Panc1 (cell line): ENCODE data around the gene AKIRIN2. TPM values are rescaled to one million over a fixed set of nuclear protein-coding genes. Genes with fewer than 3 reads are reported as not detected.

ENCODE experiments used
- ATAC-seq: fragments of 200-7000 bp; cut with Tn5 transposase; 2 replicates; pipeline ENCODE4 v1.9.1; 2020; ENCODE audit warnings: mild to moderate bottlenecking, moderate library complexity
- BruUV-seq: library from RNA; stranded (reverse); fragments of 400-500 nt; replicated peaks from 2 replicates; lab custom pipeline; 2021; lab: Mats Ljungman, UMichigan
- CTCF ChIA-PET: fragments of 300-600 bp; sonication (Branson Sonifier 250); formaldehyde crosslinking; loops from one replicate; lab custom pipeline; 2022; ENCODE audit warnings: antibody characterized with exemption; lab: Charles Lee
- POLR2A ChIA-PET: fragments of 300-600 bp; sonication (Branson Sonifier 250); formaldehyde crosslinking; loops from one replicate; lab custom pipeline; 2022; ENCODE audit warnings: antibody characterized with exemption; lab: Charles Lee
- DNase-seq: peaks from one replicate; pipeline ENCODE4 v3.0.0-alpha.2; 2010; ENCODE audit warnings: low read depth, low spot score
- H3K27ac ChIP-seq: 2 replicates; pipeline ENCODE4 v1.5.1; 2011; ENCODE audit warnings: mild to moderate bottlenecking, low read length, inconsistent platforms
- H3K27me3 ChIP-seq: fragments of 200-500 bp; sonication (Bioruptor generic); 2 replicates; pipeline ENCODE4 v1.6.0; 2014; ENCODE audit warnings: low read length, inconsistent platforms; ENCODE audit not compliant: control insufficient read depth, insufficient read depth
- H3K36me3 ChIP-seq: fragments of 200-500 bp; sonication (Bioruptor generic); 2 replicates; pipeline ENCODE4 v1.5.1; 2014; ENCODE audit warnings: inconsistent platforms, mild to moderate bottlenecking, low read length, moderate library complexity; ENCODE audit not compliant: control insufficient read depth, insufficient read depth
- H3K4me1 ChIP-seq: 2 replicates; pipeline ENCODE4 v1.5.1; 2011; ENCODE audit warnings: inconsistent platforms, mild to moderate bottlenecking, low read length, moderate library complexity; ENCODE audit not compliant: control insufficient read depth, insufficient read depth
- H3K4me3 ChIP-seq, 2 experiments: 2 replicates each; pipeline ENCODE4 v1.5.1; 2011 to 2012; ENCODE audit warnings: low read depth in 2 of 2, low read length in 2 of 2, mild to moderate bottlenecking in 2 of 2, inconsistent platforms in 1 of 2, moderate library complexity in 1 of 2
- H3K9me3 ChIP-seq: fragments of 200-500 bp; sonication (Bioruptor generic); 2 replicates; pipeline ENCODE4 v1.5.1; 2014; ENCODE audit warnings: low read depth, mild to moderate bottlenecking, inconsistent platforms, low read length, moderate library complexity; ENCODE audit not compliant: control insufficient read depth, insufficient read depth
- POLR2AphosphoS5 ChIP-seq: IDR thresholded peaks from 2 replicates; pipeline ENCODE4 v1.6.1; 2012; ENCODE audit warnings: mild to moderate bottlenecking, low read depth, low read length, moderate library complexity
- SIN3A ChIP-seq: IDR thresholded peaks from 2 replicates; pipeline ENCODE4 v1.6.1; 2012; ENCODE audit warnings: low read depth, mild to moderate bottlenecking, low read length, moderate library complexity, borderline replicate concordance; ENCODE audit not compliant: insufficient read depth
- TCF7L2 ChIP-seq: IDR thresholded peaks from 2 replicates; pipeline ENCODE4 v1.6.1; 2011; ENCODE audit warnings: mild to moderate bottlenecking, low read depth, low read length, inconsistent platforms
- in situ Hi-C: cut with HindIII; loops from 2 replicates; pipeline ENCODE4 v1.10.0; 2016; ENCODE audit warnings: low sequenced_read_pairs, low pct_unique_long_range_greater_than_20kb
- intact Hi-C: fragments of 100-400 bp; cut with micrococcal nuclease; formaldehyde crosslinking; loops from one replicate; pipeline ENCODE4 v1.10.0; 2022; ENCODE audit not compliant: unreplicated experiment
- total RNA-seq: library from RNA; stranded (reverse); gene quantifications from one replicate; pipeline ENCODE4 v1.2.1, GENCODE V29; 2021; ENCODE audit not compliant: unreplicated experiment
- TF ChIP-seq, protein P1 (sequence below), 2 experiments: IDR thresholded peaks; 2 replicates each; pipeline ENCODE4 v1.6.1; 2011 to 2012; ENCODE audit warnings: low read depth in 2 of 2, control low read depth in 1 of 2, low read length in 1 of 2, mild to moderate bottlenecking in 1 of 2, moderate library complexity in 1 of 2; ENCODE audit not compliant: insufficient read depth in 1 of 2
- TF ChIP-seq, protein P2 (sequence below): fragments of 450-650 bp; IDR thresholded peaks from 2 replicates; pipeline ENCODE4 v1.5.1; 2017; ENCODE audit warnings: mild to moderate bottlenecking

AKIRIN2 gene
- total RNA-seq, 1 experiment from 2014 or later, result 47.6 TPM

DNA sequence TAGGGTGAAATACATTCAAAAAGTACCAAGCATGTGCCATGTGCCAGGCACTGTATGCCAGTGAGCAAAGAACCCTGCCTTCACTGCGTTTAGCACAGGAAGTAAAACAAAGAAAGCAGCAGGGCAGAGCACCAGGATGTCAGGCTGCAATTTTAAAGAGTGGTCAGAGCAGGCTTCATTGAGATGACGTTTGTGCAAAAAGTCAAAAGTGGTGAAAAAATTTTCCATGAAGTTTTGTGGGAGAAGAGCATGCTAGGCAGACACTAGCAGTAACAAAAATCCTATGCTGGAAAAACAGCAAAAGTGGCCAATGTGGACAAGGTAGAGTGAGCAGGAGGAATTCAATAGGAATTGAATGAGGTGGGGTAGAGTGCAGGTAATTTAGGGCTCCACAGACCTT, 31.3 kb downstream of the AKIRIN2 start:
- in situ Hi-C loops (no loop called here), intact Hi-C loops (no loop called here)
- no peak for ATAC-seq
- no peak for DNase-seq
- Histone ChIP-seq H3K9me3 (no peaks in the 10 kb centered on the region), H3K27me3 (no peaks in the 10 kb centered on the region), H3K27ac (no peak overlapping the region), H3K4me3 (no peak overlapping the region), H3K4me1 (peaks cover 6% of the 10 kb centered on the region), H3K36me3 (peaks cover 24% of the 10 kb centered on the region; the same call in 1 of the 2 replicates)
- no TSS peak for BruUV-seq
- CTCF ChIA-PET, result no interaction called here
- TF ChIP-seq, protein P1, sequence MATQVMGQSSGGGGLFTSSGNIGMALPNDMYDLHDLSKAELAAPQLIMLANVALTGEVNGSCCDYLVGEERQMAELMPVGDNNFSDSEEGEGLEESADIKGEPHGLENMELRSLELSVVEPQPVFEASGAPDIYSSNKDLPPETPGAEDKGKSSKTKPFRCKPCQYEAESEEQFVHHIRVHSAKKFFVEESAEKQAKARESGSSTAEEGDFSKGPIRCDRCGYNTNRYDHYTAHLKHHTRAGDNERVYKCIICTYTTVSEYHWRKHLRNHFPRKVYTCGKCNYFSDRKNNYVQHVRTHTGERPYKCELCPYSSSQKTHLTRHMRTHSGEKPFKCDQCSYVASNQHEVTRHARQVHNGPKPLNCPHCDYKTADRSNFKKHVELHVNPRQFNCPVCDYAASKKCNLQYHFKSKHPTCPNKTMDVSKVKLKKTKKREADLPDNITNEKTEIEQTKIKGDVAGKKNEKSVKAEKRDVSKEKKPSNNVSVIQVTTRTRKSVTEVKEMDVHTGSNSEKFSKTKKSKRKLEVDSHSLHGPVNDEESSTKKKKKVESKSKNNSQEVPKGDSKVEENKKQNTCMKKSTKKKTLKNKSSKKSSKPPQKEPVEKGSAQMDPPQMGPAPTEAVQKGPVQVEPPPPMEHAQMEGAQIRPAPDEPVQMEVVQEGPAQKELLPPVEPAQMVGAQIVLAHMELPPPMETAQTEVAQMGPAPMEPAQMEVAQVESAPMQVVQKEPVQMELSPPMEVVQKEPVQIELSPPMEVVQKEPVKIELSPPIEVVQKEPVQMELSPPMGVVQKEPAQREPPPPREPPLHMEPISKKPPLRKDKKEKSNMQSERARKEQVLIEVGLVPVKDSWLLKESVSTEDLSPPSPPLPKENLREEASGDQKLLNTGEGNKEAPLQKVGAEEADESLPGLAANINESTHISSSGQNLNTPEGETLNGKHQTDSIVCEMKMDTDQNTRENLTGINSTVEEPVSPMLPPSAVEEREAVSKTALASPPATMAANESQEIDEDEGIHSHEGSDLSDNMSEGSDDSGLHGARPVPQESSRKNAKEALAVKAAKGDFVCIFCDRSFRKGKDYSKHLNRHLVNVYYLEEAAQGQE (IDR thresholded peaks at IDR 0.05; ENCODE audit: insufficient read depth in 1 of 2, low read depth in 2 of 2, low read length in 1 of 2), result no peak
- TF ChIP-seq POLR2AphosphoS5 (no peak), TCF7L2 (no peak), SIN3A (no peak)
- TF ChIP-seq, protein P2, sequence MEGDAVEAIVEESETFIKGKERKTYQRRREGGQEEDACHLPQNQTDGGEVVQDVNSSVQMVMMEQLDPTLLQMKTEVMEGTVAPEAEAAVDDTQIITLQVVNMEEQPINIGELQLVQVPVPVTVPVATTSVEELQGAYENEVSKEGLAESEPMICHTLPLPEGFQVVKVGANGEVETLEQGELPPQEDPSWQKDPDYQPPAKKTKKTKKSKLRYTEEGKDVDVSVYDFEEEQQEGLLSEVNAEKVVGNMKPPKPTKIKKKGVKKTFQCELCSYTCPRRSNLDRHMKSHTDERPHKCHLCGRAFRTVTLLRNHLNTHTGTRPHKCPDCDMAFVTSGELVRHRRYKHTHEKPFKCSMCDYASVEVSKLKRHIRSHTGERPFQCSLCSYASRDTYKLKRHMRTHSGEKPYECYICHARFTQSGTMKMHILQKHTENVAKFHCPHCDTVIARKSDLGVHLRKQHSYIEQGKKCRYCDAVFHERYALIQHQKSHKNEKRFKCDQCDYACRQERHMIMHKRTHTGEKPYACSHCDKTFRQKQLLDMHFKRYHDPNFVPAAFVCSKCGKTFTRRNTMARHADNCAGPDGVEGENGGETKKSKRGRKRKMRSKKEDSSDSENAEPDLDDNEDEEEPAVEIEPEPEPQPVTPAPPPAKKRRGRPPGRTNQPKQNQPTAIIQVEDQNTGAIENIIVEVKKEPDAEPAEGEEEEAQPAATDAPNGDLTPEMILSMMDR, result no peak
- POLR2A ChIA-PET, result no interaction called here

DNA sequence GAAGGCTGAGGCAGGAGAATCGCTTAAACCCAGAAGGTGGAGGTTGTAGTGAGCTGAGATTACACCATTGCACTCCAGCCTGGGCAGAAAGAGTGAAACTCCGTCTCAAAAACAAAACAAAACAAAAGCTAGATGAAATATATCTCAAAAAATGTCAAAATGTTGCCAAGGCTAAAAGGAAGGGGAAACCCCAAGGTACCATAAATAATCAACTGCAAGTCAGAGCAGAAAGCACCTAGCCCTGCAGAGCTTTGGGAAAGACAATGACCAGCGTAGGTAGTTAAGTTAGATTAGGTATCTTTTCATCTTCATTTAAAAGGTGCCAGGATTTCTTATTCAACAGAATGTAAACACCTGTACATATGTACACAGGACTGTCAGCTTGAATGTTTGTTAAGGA, 33.0 kb downstream of the AKIRIN2 start:
- intact Hi-C loops (no loop called here), in situ Hi-C loops (no loop called here)
- Histone ChIP-seq H3K4me3 (no peak overlapping the region), H3K27me3 (no peaks in the 10 kb centered on the region), H3K27ac (no peak overlapping the region), H3K4me1 (no peaks in the 10 kb centered on the region; the same call in 1 of the 2 replicates), H3K9me3 (no peaks in the 10 kb centered on the region), H3K36me3 (peaks cover 23% of the 10 kb centered on the region; the same call in 1 of the 2 replicates)
- DNase-seq (no peak), ATAC-seq (no peak)
- ChIA-PET CTCF (no interaction called here), POLR2A (no interaction called here)
- BruUV-seq, result TSS peak; percentile 26
- TF ChIP-seq POLR2AphosphoS5, result no peak
- TF ChIP-seq, protein P1 (IDR thresholded peaks at IDR 0.05; ENCODE audit: insufficient read depth in 1 of 2, low read depth in 2 of 2, low read length in 1 of 2), result no peak
- TF ChIP-seq SIN3A, result no peak
- TF ChIP-seq, protein P2, result no peak
- no peak for TF ChIP-seq TCF7L2
